Measurements from ENCODE around the gene SLC25A13. TPM values are rescaled to one million over a fixed set of nuclear protein-coding genes. Genes with fewer than 3 reads are reported as not detected.

SLC25A13 gene
- total RNA-seq, 1 donor from 2014 or later, result 25.3 TPM

- Histone ChIP-seq H3K9me3 (no peaks in the 10 kb centered on the region), H3K36me3 (no peaks in the 10 kb centered on the region), H3K4me3 (no peak overlapping the region), H3K27me3 (no peaks in the 10 kb centered on the region), H3K4me1 (no peaks in the 10 kb centered on the region), H3K27ac (no peak overlapping the region)
- TF ChIP-seq POLR2A (IDR thresholded peaks at IDR 0.05) (no peak), POLR2AphosphoS5 (IDR thresholded peaks at IDR 0.05; ENCODE audit: insufficient read depth in 1 of 2, low read depth in 1 of 2) (no peak), CTCF (IDR thresholded peaks at IDR 0.05) (no peak)
- intact Hi-C loops (cut with DNase I), result no loop called here
- no peak for DNase-seq (ENCODE audit: extremely low spot score in 2 of 2)
These were observed 22.3 kb upstream of the SLC25A13 start for GRCh38 chr7:96344236-96344635.

GRCh38 chr7:96342049-96342448 is 20.2 kb upstream of the SLC25A13 start:
- Histone ChIP-seq H3K27ac (no peak overlapping the region), H3K4me1 (no peaks in the 10 kb centered on the region), H3K9me3 (no peaks in the 10 kb centered on the region), H3K27me3 (no peaks in the 10 kb centered on the region), H3K36me3 (no peaks in the 10 kb centered on the region), H3K4me3 (no peak overlapping the region)
- DNase-seq (ENCODE audit: extremely low spot score in 2 of 2), result no peak
- TF ChIP-seq CTCF (IDR thresholded peaks at IDR 0.05) (no peak), POLR2AphosphoS5 (IDR thresholded peaks at IDR 0.05; ENCODE audit: insufficient read depth in 1 of 2, low read depth in 1 of 2) (no peak), POLR2A (IDR thresholded peaks at IDR 0.05) (no peak)
- intact Hi-C loops (cut with DNase I), result no loop called here

- H3K4me3 ChIP-seq, result no peak overlapping the region
- no peak for DNase-seq (ENCODE audit: extremely low spot score in 2 of 2)
These were observed 15.6 kb upstream of the SLC25A13 start for GRCh38 chr7:96337519-96337918.

GRCh38 chr7:96332325-96332724 is 10.4 kb upstream of the SLC25A13 start:
- Histone ChIP-seq H3K4me3 (no peak overlapping the region), H3K36me3 (no peaks in the 10 kb centered on the region), H3K9me3 (no peaks in the 10 kb centered on the region), H3K27ac (no peak overlapping the region), H3K27me3 (no peaks in the 10 kb centered on the region), H3K4me1 (no peaks in the 10 kb centered on the region)
- no peak for DNase-seq (ENCODE audit: extremely low spot score in 2 of 2)
- intact Hi-C loops (cut with DNase I), result no loop called here
- no peak for TF ChIP-seq POLR2AphosphoS5 (IDR thresholded peaks at IDR 0.05; ENCODE audit: insufficient read depth in 1 of 2, low read depth in 1 of 2)
- no peak for TF ChIP-seq CTCF (IDR thresholded peaks at IDR 0.05)
- no peak for TF ChIP-seq POLR2A (IDR thresholded peaks at IDR 0.05)

More at GRCh38 chr7:96337519-96337918, 15.6 kb upstream of the SLC25A13 start:
- Histone ChIP-seq H3K36me3 (no peaks in the 10 kb centered on the region), H3K27ac (no peak overlapping the region), H3K4me1 (no peaks in the 10 kb centered on the region), H3K27me3 (no peaks in the 10 kb centered on the region), H3K9me3 (no peaks in the 10 kb centered on the region)
- intact Hi-C loops (cut with DNase I), result no loop called here
- TF ChIP-seq POLR2A (IDR thresholded peaks at IDR 0.05) (no peak), CTCF (IDR thresholded peaks at IDR 0.05) (no peak), POLR2AphosphoS5 (IDR thresholded peaks at IDR 0.05; ENCODE audit: insufficient read depth in 1 of 2, low read depth in 1 of 2) (no peak)

GRCh38 chr7:96331775-96332174 is 9.9 kb upstream of the SLC25A13 start:
- Histone ChIP-seq H3K36me3 (no peaks in the 10 kb centered on the region), H3K27ac (no peak overlapping the region), H3K4me1 (no peaks in the 10 kb centered on the region), H3K27me3 (no peaks in the 10 kb centered on the region), H3K4me3 (no peak overlapping the region), H3K9me3 (no peaks in the 10 kb centered on the region)
- intact Hi-C loops (cut with DNase I), result no loop called here
- TF ChIP-seq POLR2A (IDR thresholded peaks at IDR 0.05), result no peak
- TF ChIP-seq CTCF (IDR thresholded peaks at IDR 0.05), result no peak
- no peak for TF ChIP-seq POLR2AphosphoS5 (IDR thresholded peaks at IDR 0.05; ENCODE audit: insufficient read depth in 1 of 2, low read depth in 1 of 2)
- no peak for DNase-seq (ENCODE audit: extremely low spot score in 2 of 2)

Data from vagina (tissue), 2 donors.